ENCODE measurements around the gene DUS3L.
A peak's percentile ranks its signal among the peaks of the same experiment; 100 is the strongest.

The DUS3L gene, protein sequence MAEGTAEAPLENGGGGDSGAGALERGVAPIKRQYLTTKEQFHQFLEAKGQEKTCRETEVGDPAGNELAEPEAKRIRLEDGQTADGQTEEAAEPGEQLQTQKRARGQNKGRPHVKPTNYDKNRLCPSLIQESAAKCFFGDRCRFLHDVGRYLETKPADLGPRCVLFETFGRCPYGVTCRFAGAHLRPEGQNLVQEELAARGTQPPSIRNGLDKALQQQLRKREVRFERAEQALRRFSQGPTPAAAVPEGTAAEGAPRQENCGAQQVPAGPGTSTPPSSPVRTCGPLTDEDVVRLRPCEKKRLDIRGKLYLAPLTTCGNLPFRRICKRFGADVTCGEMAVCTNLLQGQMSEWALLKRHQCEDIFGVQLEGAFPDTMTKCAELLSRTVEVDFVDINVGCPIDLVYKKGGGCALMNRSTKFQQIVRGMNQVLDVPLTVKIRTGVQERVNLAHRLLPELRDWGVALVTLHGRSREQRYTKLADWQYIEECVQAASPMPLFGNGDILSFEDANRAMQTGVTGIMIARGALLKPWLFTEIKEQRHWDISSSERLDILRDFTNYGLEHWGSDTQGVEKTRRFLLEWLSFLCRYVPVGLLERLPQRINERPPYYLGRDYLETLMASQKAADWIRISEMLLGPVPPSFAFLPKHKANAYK

GRCh38 chr19:5790559-5791520, at the start of gene DUS3L:
DUS3L (minus strand) TSS chr19:5791163; CDS start chr19:5791141, 22 bp downstream.
- DNase-seq, result peak; percentile 79

DNA sequence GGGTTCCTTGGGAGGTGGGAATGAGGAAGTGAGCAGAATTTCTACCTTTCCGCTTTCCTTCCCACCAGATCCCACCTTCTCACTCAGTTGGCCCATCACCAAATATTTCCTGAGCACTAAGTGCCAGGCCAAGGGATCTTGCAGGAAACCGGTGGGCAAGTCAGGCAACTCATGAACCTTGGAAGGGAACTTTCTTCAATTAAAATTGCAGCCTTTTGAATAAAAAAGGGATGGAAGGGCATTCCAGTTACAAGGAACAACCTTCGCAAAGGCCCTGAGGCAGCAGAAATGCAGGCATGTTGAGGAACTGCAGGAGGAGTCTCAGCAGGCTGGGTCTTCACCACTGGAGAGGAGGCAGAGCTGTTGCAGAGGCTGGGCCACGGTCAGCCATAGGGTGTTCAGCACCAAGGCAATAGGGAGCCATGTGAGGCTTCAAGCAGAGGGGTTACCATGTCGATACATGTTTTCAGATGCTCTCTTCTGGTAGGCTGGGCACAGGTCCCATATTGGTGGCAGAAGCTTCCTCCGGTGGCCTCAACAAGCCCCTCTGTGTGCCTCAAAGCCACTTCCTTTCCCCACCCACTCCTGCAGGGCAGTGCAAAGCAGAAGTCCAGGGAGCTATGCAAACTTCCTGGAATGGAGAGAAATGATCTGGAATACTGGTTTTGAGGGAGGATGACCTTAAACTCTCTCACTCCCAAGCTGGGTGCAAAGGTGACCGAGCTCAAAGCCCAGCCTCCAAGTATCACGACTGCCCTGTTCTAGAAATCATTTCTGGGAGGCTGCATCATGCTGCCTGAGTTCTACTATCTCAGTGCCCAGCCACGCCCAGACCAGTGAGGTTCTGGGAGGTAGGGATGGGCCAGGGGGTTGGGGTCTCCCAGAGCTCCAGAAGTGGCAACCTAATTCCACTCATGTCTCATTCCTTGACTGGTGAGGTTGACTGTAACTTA, 48.4 kb upstream of the DUS3L start, which contains the start of gene FUT6:
FUT6 (minus strand) TSS at position 638 of the 953 bp plus-strand sequence. CDS start 7,135 bp downstream, outside the sequence.
- DNase-seq, result no peak

DNA sequence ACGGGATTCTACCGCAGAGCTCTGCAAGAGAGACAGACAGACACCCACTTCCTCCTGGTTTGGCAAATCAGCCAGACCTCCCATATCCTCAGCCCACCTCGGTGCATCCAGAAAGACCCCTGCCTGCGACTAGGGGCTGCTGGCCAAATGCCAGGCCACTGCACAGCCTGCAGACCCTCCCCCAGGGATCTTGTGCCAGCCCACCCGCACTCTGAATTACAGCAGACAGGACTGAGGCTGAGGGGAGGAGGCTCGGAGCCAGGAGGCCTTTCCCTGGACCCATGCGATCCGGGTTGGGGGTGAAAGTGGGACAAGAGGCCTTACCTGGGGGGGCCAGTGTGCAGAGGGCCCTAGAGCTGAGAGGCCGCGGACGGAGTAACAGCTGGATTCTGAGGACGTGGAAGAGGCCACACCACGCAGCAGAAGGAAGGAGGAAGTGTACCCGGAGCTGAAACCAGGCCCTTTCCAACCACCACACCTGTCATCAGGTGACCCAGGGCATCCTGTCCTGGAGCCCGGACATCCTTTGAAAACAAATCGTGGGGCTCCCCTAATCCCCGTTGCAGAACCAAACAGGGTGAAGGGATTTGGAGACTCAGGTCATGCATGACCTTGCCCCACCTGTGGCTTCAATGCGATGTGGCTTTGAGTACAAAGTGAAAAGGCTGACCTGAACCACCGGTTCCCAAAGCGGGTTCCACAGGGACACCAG, 47.5 kb upstream of the DUS3L start:
- no peak for DNase-seq

DNA sequence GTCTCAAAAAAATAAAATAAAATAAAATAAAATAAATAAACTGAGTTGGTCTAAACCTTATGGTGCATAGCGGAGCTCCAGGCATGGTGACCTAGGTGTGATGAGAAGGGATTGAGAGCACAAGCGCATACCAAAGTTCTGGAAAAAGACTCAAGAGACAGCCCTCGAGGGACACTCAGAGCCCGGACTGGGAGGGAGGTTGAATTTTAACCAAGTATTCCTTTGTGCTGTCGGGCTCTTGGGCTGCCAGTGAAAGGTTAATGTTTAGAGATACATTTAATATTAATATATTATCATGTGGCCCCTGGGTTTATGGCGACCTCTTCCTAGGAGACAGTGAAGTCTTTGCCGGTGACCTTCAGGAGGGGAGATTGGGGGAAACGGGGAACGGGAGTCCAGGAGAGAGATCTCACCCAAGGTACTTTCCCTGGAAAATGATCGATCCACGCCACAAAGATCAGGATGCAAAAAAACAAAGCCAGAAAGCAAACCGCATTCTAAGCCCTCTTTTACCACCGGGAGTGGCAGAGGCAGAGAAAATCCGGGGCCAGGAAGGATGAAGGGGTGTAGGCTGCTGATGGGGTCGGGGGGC, 46.9 kb upstream of the DUS3L start:
- no peak for DNase-seq

- no peak for DNase-seq
Observed at GRCh38 chr19:5832527-5833216, 41.7 kb upstream of the DUS3L start.

- DNase-seq, result no peak
Observed at GRCh38 chr19:5832061-5832460, 41.1 kb upstream of the DUS3L start.

- no peak for DNase-seq
Observed at GRCh38 chr19:5831159-5831558, 40.2 kb upstream of the DUS3L start.

DNA sequence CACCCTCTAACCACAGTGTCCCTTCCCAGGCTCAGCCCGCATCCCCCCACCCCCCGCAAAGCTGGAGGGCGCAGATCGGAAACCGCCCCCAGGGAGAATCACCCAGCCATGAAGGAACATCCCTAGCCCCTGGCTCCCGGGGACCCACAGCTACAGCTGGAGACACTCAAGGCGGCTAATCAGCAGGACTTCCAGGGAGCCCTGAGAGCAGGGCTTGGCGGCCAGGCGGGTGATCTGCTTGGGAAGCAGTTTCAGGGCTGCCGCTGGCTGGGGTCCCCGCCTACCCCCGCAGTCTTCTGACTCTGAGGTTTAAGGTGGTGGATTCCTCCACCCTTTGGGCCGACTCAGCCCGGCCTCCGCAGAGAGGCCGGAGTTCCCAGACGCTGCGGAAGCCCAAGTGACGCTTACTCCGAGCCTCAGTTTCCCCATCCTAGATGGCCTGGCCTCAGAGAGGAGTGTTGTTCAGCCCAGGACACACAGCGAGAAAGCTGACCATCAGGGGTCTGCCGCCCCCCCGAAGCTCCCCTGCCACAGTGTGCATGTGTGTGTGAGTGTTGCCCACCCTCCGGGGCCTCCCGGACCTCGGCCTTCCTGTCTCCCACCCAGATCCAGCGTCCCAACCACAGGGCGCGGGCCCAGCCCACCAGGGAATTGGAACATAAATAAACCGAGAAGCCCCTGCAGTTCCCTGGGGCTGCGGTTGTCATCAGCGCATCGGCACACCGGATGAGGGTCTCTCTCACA, 38.8 kb upstream of the DUS3L start:
- DNase-seq, result no peak

GRCh38 chr19:5828661-5829566, 38.0 kb upstream of the DUS3L start:
- DNase-seq, result no peak

- DNase-seq, result peak; percentile 91
Observed at GRCh38 chr19:5827891-5828660, 37.1 kb upstream of the DUS3L start.

DNA sequence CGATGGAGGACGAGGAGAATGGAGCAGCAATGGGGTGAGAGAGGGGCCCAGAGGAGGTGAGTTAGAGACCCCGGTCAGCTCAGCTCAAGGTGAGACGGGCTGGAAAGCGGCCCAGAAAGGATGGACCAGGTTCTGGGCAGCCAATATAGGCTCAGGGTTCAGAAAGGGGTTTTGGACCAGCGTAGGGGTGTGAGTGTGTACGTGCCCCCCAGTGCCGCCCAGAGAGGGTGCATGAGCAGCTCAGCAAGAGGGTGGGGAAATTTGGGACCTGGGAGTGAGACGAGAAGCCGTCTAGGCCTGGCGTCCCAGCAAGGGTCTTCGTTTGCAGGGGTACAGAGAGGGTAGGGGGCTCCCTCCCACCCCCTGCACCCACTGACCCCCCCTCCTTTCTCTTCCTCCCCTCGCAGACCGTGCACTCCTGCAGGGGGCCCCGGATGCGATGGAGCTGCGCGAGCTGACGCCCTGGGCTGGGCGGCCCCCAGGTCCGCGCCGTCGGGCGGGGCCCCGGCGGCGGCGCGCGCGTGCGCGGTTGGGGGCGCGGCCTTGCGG, 36.5 kb upstream of the DUS3L start:
- no peak for DNase-seq

GRCh38 chr19:5826531-5827341, 35.8 kb upstream of the DUS3L start:
- no peak for DNase-seq

DNA sequence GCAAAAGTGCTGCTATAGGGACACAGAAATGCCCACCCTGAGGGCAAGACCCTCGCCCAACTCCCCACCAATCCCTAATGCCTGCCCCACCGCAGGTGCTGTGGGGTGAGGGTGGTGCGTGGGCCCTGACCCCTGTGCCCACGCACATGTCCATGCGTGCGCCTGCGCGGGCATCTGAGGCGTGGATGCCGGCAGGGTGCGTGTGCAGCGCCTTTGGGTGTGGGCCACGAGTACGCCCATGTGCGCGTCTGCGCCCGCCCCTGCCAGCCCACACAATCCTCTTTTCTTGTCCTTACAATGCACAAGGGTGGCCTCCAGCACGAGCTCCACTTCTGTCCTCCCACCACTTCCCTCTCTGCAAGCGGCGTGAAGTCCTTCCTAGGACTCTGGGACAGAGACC, 34.2 kb upstream of the DUS3L start:
- DNase-seq, result no peak

DNA sequence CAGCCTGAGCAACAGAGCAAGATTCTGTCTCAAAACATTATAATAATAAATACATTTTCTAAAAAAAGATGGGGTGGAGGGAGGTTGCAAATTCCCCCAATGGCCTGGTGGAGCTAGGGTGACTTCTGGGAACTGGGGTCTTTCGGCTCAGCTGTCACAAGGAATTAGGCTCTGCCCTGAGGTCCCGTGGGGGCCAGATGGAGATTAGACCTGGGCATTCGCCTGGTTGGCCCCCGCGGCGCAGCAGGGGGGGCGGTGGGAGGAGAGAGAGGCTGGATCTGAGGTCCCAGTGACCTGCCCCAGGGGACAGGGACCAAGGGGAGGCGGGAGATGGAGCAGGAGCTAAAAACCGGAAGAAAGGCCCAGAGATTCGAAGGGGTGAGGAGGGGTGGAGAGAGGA, 33.8 kb upstream of the DUS3L start:
- DNase-seq, result no peak

DNA sequence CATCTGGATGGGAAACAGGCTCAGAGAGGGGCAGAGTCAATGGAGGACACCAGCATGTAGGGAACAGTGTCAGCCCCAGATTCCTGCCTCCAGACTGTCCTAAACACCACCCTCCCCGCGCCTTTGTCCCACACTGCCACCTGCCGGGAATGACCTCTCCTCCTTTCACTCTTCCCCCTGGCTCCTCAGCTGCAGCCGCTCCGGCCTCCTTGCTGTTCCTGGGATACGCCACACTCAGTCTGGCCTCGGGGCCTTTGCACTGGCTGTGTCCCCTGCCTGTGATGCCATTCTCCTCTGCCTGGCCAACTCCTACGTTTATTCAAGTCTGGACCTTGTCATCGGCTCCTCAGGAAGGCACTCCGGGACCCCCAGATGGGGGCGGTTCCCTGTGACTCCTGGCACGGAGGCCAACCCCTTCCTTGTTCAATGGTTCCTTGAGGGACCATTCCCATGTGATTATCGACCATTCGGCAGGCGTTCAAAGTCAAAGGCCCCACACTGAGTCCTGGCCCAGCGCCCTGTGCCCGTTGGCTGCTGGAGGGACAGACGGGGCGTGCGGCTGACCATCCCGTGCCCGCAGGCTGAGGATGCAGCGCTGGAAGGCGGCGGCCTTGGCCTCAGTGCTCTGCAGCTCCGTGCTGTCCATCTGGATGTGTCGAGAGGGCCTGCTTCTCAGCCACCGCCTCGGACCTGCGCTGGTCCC, 32.8 kb upstream of the DUS3L start:
- no peak for DNase-seq

All from GOT3 (cell line).